Trophoblast cell (in vitro differentiated cells and primary cell): ENCODE measurements around the gene FGF22.
"Not testable (repeated sequence)": the region's sequence is repeated elsewhere in the genome, so short reads cannot be mapped to it uniquely, and the experiment has no call there.

Experiments
- DNase-seq, 2 donors: peaks; one replicate each; pipeline ENCODE4 v3.0.0-alpha.2; 2016
- H2AFZ ChIP-seq: 2 replicates; pipeline ENCODE4 v1.6.1; 2013; ENCODE audit warnings: low read length, moderate library complexity, mild to moderate bottlenecking; ENCODE audit not compliant: insufficient read depth, poor library complexity
- H2AK5ac ChIP-seq: 2 replicates; pipeline ENCODE4 v1.6.1; 2013; ENCODE audit warnings: mild to moderate bottlenecking, low read length
- H2BK120ac ChIP-seq: 2 replicates; pipeline ENCODE4 v1.6.1; 2013; ENCODE audit warnings: low read length, mild to moderate bottlenecking, moderate library complexity; ENCODE audit not compliant: insufficient read depth, poor library complexity
- H2BK12ac ChIP-seq: 2 replicates; pipeline ENCODE4 v1.6.1; 2013; ENCODE audit warnings: mild to moderate bottlenecking, low read length, moderate library complexity
- H2BK5ac ChIP-seq: 2 replicates; pipeline ENCODE4 v1.6.1; 2013; ENCODE audit warnings: low read length, low read depth, moderate library complexity, mild to moderate bottlenecking; ENCODE audit not compliant: poor library complexity
- H3K14ac ChIP-seq: 2 replicates; pipeline ENCODE4 v1.6.1; 2013; ENCODE audit warnings: mild to moderate bottlenecking, low read length
- H3K18ac ChIP-seq: 2 replicates; pipeline ENCODE4 v1.6.1; 2013; ENCODE audit warnings: mild to moderate bottlenecking, low read length
- H3K23ac ChIP-seq: 2 replicates; pipeline ENCODE4 v1.6.1; 2013; ENCODE audit warnings: low read length
- H3K27ac ChIP-seq: 2 replicates; pipeline ENCODE4 v1.5.1; 2013; ENCODE audit warnings: low read depth, mild to moderate bottlenecking, inconsistent platforms, low read length, moderate library complexity
- H3K27me3 ChIP-seq: 2 replicates; pipeline ENCODE4 v1.6.1; 2013; ENCODE audit warnings: inconsistent platforms, mild to moderate bottlenecking, low read length, moderate library complexity; ENCODE audit not compliant: insufficient read depth
- H3K36me3 ChIP-seq, 2 experiments: 1 replicate in 1 of 2; 2 replicates in 1 of 2; pipeline ENCODE4 v1.6.1; 2013; ENCODE audit warnings: low read length in 2 of 2, mild to moderate bottlenecking in 2 of 2, moderate library complexity in 1 of 2; ENCODE audit not compliant: insufficient read depth in 2 of 2, control insufficient read depth in 1 of 2
- H3K4ac ChIP-seq: 2 replicates; pipeline ENCODE4 v1.6.1; 2013; ENCODE audit warnings: low read depth, mild to moderate bottlenecking, low read length, moderate library complexity
- H3K4me1 ChIP-seq, 2 experiments: 1 replicate in 1 of 2; 2 replicates in 1 of 2; pipeline ENCODE4 v1.6.1; 2013; ENCODE audit warnings: low read length in 2 of 2, mild to moderate bottlenecking in 2 of 2, moderate library complexity in 1 of 2; ENCODE audit not compliant: insufficient read depth in 2 of 2, control insufficient read depth in 1 of 2
- H3K4me2 ChIP-seq: 2 replicates; pipeline ENCODE4 v1.6.1; 2013; ENCODE audit warnings: inconsistent platforms, mild to moderate bottlenecking, low read length, moderate library complexity
- H3K4me3 ChIP-seq: 2 replicates; pipeline ENCODE4 v1.5.1; 2013; ENCODE audit warnings: mild to moderate bottlenecking, low read depth, low read length, inconsistent platforms
- H3K79me1 ChIP-seq: one replicate; pipeline ENCODE4 v1.6.1; 2013; ENCODE audit warnings: low read length
- H3K79me2 ChIP-seq: 2 replicates; pipeline ENCODE4 v1.6.1; 2013; ENCODE audit warnings: low read length, mild to moderate bottlenecking; ENCODE audit not compliant: control insufficient read depth, insufficient read depth, poor library complexity
- H3K9ac ChIP-seq: 2 replicates; pipeline ENCODE4 v1.6.1; 2013; ENCODE audit warnings: mild to moderate bottlenecking, low read length
- H3K9me3 ChIP-seq: 2 replicates; pipeline ENCODE4 v1.6.1; 2013; ENCODE audit warnings: low read depth, mild to moderate bottlenecking, control low read depth, inconsistent platforms, low read length; ENCODE audit not compliant: insufficient read depth
- H4K12ac ChIP-seq: 2 replicates; pipeline ENCODE4 v1.6.1; 2013; ENCODE audit warnings: low read depth, mild to moderate bottlenecking, low read length, moderate library complexity
- H4K8ac ChIP-seq: 2 replicates; pipeline ENCODE4 v1.6.1; 2013; ENCODE audit warnings: low read depth, mild to moderate bottlenecking, low read length, moderate library complexity
- H4K91ac ChIP-seq: one replicate; pipeline ENCODE4 v1.6.1; 2013; ENCODE audit warnings: low read depth, mild to moderate bottlenecking, low read length, moderate library complexity
- WGBS: extraction: QIAGEN DNeasy Blood & Tissue Kit; methylation state at CpG from one replicate; pipeline ENCODE4 v1.1.7; 2013; ENCODE audit warnings: missing lambda C conversion rate; ENCODE audit not compliant: insufficient read length, insufficient coverage; ENCODE audit errors: extremely low coverage; 5-methylcytosine and 5-hydroxymethylcytosine counted together

FGF22 gene

DNA sequence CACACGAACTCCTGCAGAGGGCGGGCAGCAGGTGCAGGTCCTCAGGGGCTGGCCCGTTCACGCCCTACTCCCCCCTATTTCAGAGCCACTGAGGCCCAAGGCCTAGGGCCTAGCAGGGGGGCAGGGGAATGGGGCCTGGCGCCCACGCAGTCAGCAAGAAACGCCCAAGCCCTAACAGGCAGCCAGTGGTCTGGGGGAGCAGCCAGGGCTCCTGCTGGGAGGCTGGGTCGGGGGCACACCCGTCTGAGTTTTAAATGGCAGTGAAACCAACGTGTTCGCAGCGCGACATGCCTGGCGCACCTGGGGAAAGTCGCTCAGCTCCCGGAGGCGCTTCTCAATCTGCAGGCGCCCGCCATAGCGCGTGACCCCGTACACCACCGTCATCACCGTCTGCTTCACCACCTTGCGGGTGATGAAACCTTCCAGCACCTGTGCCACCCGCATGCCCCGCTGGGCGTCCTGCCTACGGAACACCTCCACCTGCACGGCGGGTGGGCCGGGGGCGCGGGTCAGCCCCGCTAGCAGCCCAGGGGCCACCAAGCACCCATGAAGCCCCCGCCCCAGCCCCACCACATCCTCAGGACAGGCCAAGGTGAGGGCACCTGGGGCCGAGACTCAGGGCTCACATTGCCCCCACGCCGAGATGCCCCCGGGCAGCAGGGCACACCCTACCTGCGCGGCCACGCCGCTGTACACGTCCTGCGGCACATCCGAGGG, 20.2 kb upstream of the FGF22 start:
- Histone ChIP-seq H2AK5ac (no peak overlapping the region), H3K9ac (no peak overlapping the region)

DNA sequence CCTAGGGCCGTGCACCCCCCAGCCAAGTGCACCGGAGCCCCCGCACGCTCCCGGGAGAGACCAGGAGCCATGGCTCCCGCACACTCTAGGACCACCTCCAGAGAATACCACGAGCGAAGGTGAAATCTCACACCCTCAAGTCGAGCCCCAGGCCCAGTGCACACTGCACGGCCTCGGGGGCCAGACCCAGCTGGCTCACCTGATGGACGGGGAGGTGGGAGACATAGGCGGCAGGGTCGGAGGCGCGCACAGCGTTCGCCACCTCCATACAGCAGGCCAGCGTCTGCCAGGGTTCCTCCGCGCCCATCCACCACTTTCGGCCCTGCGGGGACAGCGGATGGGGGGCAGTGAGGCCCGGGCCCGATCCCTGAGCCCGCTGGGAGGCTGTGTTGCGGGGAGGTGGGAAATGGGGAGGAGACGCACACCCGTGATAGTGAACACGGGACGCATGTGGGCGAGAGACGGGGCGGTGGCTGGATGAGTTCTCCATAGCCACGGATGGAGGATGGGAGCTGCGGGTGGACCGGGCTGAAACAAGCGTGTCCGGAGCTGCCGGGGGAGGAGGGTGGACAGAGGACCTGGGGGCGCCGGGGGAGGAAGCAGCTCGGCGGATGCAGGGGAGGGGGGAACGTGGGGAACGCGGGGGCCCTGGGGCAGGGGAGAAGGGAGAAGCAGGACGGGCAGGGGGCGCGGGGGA, 19.4 kb upstream of the FGF22 start:
- H3K18ac ChIP-seq, result no peak overlapping the region
- H4K91ac ChIP-seq, result no peak overlapping the region
- H2BK120ac ChIP-seq, result no peak overlapping the region
- no peak overlapping the region for H3K4me3 ChIP-seq
- H4K8ac ChIP-seq, result no peak overlapping the region
- no peaks in the 10 kb centered on the region for H3K79me1 ChIP-seq
- no peaks in the 10 kb centered on the region for H3K79me2 ChIP-seq
- no peak overlapping the region for H3K9ac ChIP-seq
- no peak overlapping the region for H3K27ac ChIP-seq
- no peaks in the 10 kb centered on the region for H3K4me1 ChIP-seq
- H3K4me2 ChIP-seq, result no peak overlapping the region
- H3K9me3 ChIP-seq, result peaks cover 3% of the 10 kb centered on the region
- H2BK5ac ChIP-seq, result no peak overlapping the region
- H3K4ac ChIP-seq, result no peak overlapping the region
- H4K12ac ChIP-seq, result no peak overlapping the region
- no CpG with 5 or more reads among the region's 51 CpGs for WGBS
- no peak for DNase-seq
- no peak overlapping the region for H3K14ac ChIP-seq
- H2BK12ac ChIP-seq, result no peak overlapping the region
- no peak overlapping the region for H2AFZ ChIP-seq
- H3K27me3 ChIP-seq, result no peaks in the 10 kb centered on the region
- H3K23ac ChIP-seq, result no peak overlapping the region
- peaks cover 74 to 75% of the 10 kb centered on the region in 2 experiments for H3K36me3 ChIP-seq
- no peak overlapping the region for H2AK5ac ChIP-seq

More for the DNA sequence above, 20.2 kb upstream of the FGF22 start:
- Histone ChIP-seq H3K18ac (no peak overlapping the region), H3K4me2 (no peak overlapping the region), H3K4me1 (no peaks in the 10 kb centered on the region), H3K4ac (no peak overlapping the region), H2BK5ac (no peak overlapping the region), H3K14ac (no peak overlapping the region), H3K79me1 (no peaks in the 10 kb centered on the region), H4K12ac (no peak overlapping the region), H2BK120ac (no peak overlapping the region), H3K79me2 (no peaks in the 10 kb centered on the region), H3K27ac (no peak overlapping the region), H3K9me3 (peaks cover 3% of the 10 kb centered on the region), H2AFZ (no peak overlapping the region), H3K27me3 (no peaks in the 10 kb centered on the region), H4K91ac (no peak overlapping the region), H2BK12ac (no peak overlapping the region), H3K4me3 (no peak overlapping the region), H4K8ac (no peak overlapping the region), H3K36me3 (peaks cover 72 to 73% of the 10 kb centered on the region in 2 experiments), H3K23ac (no peak overlapping the region)
- no CpG with 5 or more reads among the region's 47 CpGs for WGBS
- DNase-seq, result no peak

DNA sequence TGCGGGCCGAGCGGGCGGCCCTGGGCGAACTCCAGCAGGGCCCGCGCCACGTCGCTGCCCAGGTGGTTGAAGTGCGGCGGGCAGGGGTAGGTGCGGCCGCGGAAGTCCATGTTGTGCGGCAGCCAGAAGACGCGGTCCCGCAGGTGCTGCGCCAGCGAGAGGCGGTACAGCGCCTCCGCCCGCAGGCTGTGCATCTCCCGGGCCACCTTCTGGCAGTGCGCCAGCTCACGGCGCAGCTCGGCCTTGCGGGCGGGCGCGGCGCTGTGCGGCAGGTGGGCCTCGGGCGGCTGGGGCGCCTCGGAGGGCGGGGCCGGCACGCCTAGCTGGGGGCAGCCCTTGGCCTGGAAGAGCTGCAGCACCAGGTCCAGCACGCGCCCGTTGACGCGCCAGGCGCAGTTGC, 18.5 kb upstream of the FGF22 start:
- not testable (repeated sequence) for H3K18ac ChIP-seq, H3K79me1 ChIP-seq, H3K9me3 ChIP-seq, H3K4me3 ChIP-seq, H2BK5ac ChIP-seq, H3K23ac ChIP-seq, H2AK5ac ChIP-seq, H3K27me3 ChIP-seq, H3K14ac ChIP-seq, H3K4me2 ChIP-seq, H4K91ac ChIP-seq, H2BK12ac ChIP-seq, H4K8ac ChIP-seq, H3K27ac ChIP-seq, H3K9ac ChIP-seq, DNase-seq, H4K12ac ChIP-seq, H3K79me2 ChIP-seq, H2BK120ac ChIP-seq, H3K4me1 ChIP-seq, H2AFZ ChIP-seq, H3K4ac ChIP-seq
- WGBS, result no CpG with 5 or more reads among the region's 48 CpGs
- peaks cover 77% of the 10 kb centered on the region in 2 experiments for H3K36me3 ChIP-seq

DNA sequence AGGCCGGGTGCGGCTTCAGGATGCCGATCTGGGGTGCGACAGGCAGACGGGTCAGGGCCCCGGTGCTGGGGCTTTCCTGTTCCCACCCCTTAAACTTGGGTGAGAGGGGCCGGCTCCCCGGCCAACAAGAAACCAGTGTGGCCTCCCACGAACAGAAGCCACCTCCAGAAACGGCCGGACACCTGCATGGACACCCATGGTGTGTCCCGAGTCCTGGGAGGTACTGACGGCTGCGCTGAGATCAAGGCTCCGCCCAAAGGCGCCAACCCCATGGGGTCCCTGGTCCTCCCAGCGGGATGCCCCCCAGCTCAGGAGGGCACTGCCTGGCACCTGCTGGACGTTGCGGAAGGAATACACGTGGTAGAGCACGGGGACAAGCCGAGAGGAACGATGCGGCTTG, 17.9 kb upstream of the FGF22 start:
- Histone ChIP-seq H4K12ac (no peak overlapping the region), H3K4me2 (no peak overlapping the region)
- WGBS, result no CpG with 5 or more reads among the region's 24 CpGs

More for the DNA sequence above, 17.9 kb upstream of the FGF22 start:
- Histone ChIP-seq H3K14ac (no peak overlapping the region), H3K4me1 (no peaks in the 10 kb centered on the region), H2BK120ac (no peak overlapping the region), H3K9ac (no peak overlapping the region), H4K8ac (no peak overlapping the region), H2BK12ac (no peak overlapping the region), H3K23ac (no peak overlapping the region), H3K9me3 (peaks cover 3% of the 10 kb centered on the region), H2AFZ (no peak overlapping the region), H2AK5ac (no peak overlapping the region), H3K27ac (no peak overlapping the region), H3K79me1 (no peaks in the 10 kb centered on the region), H4K91ac (no peak overlapping the region), H3K79me2 (no peaks in the 10 kb centered on the region), H3K18ac (no peak overlapping the region), H2BK5ac (no peak overlapping the region), H3K36me3 (peaks cover 76 to 77% of the 10 kb centered on the region in 2 experiments), H3K4me3 (no peak overlapping the region), H3K4ac (no peak overlapping the region), H3K27me3 (no peaks in the 10 kb centered on the region)
- DNase-seq, result no peak
